NCI-H748 (cell line): ENCODE data around the gene TACR1.
"Not testable (repeated sequence)": the region's sequence is repeated elsewhere in the genome, so short reads cannot be mapped to it uniquely, and the experiment has no call there.

Experiments
- DNase-seq: peaks from one replicate; lab custom pipeline; 2025; ENCODE audit not compliant: unreplicated experiment; lab: John Stamatoyannopoulos, UW

Gene TACR1, protein sequence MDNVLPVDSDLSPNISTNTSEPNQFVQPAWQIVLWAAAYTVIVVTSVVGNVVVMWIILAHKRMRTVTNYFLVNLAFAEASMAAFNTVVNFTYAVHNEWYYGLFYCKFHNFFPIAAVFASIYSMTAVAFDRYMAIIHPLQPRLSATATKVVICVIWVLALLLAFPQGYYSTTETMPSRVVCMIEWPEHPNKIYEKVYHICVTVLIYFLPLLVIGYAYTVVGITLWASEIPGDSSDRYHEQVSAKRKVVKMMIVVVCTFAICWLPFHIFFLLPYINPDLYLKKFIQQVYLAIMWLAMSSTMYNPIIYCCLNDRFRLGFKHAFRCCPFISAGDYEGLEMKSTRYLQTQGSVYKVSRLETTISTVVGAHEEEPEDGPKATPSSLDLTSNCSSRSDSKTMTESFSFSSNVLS

DNA sequence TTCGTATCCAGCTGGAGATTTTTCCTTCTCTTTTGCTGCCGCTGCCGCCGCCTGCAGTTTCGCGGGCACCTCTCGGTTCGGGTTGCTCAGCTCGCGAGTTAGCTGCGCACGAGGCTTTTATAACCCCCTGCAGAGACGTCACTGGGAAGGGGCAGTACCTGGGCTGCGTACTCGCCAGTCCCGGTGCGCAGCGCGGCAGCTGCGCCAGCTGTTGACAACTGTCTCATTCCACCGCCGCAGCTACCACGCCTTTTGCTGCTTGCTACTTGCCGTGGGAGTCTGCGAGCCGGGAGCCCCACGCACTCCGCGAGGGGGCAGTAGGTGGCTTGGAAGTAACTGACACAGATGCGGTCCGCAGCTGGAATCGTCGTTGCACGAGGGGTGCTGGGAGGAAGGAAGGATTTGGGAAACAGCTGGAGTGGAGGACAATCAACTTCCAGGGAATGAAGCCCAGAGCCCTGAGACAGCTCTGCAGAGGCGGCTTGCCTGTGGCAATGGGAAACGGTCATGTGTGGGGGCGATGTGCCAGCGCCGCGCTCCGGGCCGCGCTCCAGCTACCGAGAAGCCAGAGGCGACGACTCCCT lies at the start of gene TACR1:
TACR1 (minus strand) TSS at position 93 of the 584 bp plus-strand sequence. CDS start 586 bp downstream, outside the sequence.
- DNase-seq: peak; percentile 68

DNA sequence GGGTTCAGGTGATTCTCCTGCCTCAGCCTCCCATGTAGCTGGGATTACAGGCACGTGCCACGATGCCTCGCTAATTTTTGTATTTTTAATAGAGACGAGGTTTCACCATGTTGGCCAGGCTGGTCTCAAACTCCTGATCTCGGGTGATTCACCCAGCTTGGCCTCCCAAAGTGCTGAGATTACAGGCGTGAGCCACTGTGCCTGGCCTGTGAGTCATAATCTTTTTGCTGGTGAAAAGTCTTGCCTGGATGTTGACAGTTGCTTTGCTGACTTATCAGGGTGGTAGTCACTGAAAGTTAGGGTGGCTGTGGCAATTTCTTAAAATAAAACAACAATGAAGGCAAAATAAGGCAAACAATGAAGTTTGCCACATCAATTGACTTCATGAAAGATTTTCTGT lies 49.3 kb upstream of the TACR1 start:
- not testable (repeated sequence) for DNase-seq

DNA sequence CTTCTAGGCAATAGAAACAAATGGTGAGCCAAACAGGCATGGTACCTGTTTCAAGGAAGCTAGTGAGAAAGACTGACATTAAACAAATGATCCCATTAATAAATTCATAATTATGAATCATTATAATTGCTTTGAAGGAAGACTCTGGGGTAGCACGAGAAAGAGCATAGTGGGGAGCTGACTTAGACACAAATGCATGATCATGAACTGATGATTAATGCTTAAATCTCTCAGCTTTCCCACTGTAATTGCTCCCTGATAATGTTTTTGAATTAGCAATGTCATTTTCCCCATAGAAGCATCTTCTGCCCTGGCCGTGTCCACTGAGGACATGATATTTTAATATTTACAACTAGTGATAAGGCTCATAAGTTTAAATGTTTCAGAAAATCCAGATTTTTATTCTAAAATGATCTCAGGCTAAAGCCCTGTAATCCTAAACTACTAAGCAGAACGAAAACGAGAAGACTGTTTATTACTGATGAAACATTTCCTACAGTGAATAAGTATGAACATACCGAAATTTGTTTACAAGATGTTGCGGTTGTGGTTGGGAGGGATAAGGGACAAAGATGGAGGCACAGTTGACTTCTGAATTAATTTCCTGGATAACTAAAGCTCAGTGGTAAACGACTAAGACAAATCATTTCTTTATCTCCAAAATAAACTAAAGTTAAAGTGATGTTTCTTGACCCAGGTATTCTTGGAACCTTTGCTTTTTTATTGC lies 47.3 kb upstream of the TACR1 start:
- no peak for DNase-seq

DNA sequence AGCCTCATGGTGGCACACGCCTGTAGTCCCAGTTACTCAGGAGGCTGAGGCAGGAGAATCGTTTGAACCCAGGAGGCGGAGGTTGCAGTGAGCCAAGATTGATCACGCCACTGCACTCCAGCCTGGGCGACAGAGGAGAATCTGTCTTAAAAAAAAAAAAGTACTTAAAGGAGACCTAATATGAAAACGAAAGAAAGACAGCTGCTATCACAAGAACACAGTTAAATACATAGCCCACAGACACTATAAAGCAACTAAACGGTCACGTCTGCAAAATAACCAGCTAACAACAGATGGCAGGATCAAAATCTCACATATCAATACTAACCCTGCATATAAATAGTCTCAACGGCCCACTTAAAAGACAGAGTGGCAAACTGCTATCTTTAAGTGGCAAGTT lies 43.9 kb upstream of the TACR1 start:
- no peak for DNase-seq

DNA sequence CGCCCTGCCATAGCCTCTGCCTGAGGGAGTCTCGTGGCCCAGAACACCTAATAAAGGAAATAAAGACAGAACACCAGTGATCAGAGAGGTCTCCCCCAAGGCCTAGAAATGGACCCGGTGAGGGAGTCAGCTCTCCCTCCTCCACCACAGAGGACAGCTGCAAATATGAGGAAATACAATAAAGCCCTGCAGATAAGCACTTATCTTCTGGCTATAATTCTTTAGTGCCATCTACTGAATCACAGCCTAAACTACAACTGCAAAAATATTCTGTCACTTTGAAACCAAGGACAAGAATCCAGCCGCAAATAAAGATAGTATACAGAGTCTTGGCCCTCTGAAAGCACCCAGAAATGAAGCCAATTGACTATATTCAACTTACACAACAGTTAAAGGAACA lies 42.4 kb upstream of the TACR1 start:
- peak; percentile 15 for DNase-seq

DNA sequence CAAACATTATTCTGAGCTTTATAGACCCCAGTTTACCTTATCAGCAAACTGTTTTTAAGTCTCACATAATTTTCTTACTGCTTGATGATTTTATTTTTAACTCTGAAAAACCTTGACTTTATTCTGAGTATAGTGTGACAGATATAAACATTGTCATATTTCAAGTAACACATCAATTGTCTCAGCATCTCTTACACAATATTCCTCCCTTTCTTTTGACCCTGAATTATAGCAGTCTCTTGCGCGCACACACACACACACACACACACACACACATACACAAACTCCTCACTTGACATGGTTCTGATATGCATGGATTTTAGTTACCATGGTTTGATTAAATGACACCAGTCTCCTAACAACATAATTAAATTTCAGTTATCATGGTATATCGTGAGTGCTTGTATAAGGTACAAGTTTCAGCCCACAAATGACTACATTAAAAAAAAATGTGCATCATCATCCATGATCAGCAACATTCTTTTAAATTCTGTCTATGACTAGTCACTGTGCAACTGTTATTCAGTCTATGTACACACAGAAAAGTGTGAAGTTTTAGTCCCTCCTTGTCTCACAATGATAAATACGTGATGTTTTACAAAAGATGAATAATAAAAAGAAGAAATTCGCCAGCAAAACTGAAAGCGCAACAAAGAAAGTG lies 39.5 kb upstream of the TACR1 start:
- DNase-seq: no peak

DNA sequence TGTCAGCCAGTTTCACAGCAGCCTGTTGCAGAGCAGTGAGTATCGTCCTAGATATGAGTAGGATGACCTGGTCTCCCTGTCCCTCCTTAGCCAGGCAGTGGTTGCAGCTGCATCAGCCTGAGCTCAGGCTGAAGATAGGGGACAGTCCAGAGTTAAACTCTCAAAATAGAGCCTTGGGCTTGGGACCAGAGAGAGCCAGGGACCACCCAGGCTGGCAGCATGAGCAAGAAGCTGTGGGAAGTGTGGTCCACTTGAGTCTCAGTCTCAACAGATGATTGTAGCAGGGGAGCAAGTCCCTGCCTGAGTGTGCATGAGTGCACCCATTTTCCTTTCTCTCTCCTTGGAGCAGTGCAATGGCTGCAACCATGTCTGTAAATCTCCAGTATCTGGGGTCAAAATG lies 38.0 kb upstream of the TACR1 start:
- DNase-seq: no peak

DNA sequence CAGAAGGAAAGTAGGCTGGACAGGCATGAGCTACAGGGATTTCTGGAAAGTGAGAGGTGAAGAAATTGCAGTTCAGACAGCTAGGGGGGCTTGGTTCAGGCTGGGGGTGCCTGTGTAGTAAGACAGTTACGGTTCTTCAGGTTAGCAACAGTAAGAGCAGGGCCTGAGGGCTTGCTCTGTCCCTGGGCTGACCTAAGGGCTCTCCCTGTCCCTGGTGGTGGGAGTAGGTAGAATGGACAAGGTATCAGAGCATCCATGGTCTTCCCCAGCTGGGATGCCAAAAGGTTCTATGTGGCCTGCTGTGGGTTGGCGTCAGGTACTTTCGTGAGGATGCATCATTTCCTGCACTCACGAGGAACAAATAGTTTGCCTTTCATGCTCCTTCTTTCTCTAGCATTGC lies 34.6 kb upstream of the TACR1 start:
- DNase-seq: no peak

DNA sequence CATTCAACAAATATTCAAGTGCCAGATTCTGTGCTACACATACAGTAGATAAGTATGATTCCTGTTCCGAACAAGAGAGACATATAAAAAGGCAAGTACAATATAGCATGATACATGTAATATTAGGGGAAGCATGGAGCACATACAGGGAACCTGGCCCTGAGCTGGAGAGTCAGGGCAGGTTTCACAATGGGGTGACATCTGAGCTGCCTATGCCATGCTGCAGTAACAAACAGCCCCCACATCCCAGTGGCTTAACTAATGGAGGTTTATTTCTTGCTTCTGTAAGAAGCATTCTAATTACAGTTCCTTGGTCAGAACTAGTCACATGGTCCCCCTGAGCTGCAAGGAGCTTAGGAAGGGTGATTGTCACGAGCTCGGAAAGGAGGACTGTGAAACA lies 27.3 kb upstream of the TACR1 start:
- no peak for DNase-seq

DNA sequence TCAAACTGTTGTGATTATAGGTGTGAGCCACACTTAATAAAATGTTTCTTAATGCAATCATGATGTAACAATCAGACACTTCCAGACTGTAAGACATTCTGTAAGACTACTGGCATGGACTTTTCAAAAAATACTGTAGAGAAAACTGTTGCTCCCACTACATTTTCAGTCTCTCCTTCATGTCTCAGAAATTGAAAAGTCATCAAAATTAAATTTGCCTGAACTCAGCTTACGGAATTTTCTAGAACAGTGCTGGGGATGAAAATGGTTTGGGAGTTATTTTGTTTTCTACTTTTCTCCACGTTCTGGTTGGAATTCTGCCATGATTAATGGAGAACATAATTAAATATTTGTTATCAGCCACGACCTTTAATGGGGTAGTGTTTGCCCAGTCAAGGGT lies 26.8 kb upstream of the TACR1 start:
- peak; percentile 3 for DNase-seq

DNA sequence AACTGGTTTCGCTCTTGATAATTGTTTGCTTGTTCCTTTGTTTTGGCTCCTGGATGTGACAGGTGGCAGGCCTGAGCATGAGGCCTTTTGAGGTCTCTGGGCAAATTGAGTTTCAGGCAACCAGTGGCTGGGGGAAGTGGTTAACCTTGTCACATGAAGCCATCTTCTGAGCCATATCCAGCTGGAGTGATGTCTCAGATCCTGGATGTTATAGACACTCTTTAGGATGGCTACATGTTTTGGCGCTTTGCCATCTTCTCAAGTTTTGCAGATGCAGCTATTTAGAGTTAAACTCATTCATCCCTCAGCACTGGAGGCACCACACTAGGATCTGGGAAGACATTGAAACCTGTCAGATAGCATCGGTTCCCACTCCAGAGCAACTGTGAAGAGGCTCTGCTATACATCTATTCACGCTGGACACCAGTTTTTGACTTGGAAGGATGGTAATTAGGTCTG lies 25.3 kb upstream of the TACR1 start:
- DNase-seq: no peak

DNA sequence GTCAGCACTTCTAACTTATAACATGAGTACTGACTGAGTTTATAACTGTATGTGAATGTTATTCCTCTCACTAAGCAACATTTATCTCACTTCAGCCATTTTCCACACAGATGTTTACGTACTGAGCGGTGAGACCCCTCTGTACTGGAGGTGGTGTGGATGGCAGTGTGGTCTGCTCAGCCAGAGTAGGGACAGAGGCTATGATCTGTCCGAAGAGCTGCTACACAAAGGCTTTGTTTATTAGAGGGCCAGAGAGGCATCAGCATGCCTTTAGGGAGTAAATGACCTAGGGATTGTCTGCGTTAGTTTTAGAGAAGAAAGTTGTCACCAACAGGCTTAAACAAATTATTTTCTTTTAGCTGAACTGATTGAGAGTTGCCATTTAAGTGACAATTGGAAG lies 23.2 kb upstream of the TACR1 start:
- DNase-seq: no peak

DNA sequence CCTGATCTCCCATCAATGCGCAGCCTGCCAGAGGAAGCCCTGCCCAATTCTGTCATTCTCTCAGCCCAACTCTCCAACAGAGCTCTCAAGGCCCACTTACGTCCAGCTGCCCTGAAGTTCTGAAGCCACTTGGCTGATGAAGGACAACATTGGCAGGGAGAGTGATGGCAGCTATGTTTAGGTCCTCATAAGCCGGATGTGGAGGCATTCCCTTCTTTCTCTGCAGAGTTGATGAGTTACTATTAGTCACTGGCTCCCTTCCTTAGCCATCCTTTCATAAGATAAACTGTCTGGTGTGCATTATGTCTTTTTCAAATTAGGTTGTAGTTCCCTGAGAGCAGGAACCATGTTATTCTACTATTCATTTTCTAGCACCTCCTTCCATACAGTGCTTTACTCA lies 22.5 kb upstream of the TACR1 start:
- no peak for DNase-seq

DNA sequence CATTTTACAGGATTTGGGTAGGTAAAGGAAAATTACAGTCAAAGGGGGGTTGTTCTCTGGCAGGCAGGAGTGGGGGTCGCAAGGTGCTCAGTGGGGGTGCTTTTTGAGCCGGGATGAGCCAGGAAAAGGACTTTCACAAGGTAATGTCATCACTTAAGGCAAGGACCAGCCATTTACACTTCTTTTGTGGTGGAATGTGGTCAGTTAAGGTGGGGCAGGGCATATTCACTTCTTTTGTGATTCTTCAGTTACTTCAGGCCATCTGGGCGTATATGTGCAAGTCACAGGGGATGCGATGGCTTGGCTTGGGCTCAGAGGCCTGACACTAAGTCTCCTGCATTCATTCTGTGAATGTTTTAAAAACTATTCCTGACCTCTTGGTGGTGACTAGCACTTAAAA lies 19.9 kb upstream of the TACR1 start:
- not testable (repeated sequence) for DNase-seq

DNA sequence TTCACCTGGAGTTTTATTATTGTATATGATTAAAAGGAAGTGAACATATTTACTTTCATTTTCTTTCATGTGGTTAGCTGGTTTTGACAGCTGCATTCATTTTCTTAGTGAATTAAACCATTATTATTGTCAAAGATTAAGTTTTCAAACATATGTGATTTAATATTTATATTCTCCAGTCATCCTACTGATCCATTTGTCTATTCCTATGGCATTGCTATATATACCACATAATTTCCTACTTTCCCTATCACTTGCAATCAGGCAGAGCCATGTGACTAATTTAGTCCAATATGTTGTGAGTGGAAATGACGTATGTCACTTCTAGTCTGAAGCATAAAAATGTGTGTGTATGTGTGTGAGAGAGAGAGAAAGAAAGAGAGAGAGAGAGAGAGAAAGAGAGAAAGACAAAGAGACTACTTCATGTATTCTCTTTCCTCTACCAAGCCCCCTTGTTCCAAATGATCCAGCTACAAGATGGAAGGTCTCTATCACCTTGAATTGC lies 12.0 kb upstream of the TACR1 start:
- no peak for DNase-seq

DNA sequence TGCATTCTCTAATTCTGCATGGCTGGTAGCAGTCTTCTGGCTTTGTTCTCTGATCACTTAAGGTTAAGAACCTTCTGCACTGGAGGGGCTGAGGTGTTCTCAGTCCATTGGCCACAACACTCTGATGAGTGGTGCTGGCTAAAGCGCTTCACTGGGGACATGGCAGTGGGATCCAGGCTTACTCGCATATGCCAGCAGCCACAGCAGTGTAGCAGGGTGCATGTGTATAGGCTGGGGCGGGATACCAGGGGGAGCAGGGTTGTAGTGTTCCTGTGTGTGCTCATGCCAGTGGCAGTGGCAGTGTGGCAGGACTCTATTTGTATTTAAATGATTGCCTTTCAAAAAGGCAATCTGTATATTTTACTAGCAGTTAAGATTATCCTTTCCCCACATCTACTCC lies 11.1 kb upstream of the TACR1 start:
- no peak for DNase-seq

DNA sequence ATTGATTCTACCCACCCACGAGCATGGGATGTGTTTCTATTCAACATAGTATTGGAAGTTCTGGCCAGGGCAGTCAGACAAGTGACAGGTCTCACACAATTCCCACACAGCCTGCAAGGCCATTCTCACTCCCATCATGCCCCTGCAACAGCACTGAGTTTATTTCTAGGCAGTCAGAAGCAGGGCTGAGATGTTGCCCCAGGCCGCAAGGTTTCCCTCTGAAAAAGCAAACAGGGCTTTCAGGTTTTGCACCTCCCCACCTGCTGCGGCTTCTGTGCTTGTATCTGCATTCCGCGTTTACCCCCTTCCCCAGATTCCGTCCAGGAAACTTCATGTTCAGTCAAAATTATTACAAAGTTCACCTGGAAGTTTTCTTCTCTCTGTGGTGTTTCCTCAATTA lies 9.4 kb upstream of the TACR1 start:
- no peak for DNase-seq

DNA sequence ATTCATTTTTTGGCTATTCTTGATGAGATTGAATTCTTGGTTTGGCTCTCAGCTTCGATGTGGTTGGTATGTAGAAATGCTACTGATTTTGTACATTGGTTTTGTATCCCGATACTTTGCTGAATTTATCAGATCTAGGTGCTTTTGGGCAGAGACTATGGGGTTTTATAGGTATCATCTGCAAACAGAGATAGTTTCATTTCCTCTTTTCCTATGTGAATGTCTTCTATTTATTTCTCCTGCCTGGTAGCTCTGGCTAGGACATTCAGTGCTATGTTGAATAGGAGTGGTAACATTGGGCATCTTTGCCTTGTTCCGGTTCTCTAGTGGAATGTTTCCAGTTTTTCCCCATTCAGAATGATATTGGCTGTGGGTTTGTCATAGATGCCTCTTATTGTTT lies 5.5 kb upstream of the TACR1 start:
- DNase-seq: no peak

DNA sequence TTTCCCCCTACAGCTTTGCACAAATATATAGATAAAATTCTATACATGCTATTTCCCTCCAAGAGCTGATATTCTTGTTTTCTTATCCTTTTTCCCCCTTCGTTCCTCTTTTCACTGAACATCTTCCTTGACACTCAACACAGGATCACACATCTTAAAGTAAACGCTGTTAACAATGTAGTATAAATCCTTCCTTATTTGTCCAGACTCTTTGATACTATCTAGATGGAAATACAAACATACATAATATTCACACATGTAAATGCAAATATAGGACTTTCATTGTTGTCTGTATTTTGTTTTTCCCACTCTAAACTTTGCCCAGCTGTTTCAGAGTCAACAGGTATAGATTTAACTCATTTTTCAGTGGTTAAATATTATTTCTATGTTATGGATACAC lies 3.0 kb upstream of the TACR1 start:
- DNase-seq: no peak

DNA sequence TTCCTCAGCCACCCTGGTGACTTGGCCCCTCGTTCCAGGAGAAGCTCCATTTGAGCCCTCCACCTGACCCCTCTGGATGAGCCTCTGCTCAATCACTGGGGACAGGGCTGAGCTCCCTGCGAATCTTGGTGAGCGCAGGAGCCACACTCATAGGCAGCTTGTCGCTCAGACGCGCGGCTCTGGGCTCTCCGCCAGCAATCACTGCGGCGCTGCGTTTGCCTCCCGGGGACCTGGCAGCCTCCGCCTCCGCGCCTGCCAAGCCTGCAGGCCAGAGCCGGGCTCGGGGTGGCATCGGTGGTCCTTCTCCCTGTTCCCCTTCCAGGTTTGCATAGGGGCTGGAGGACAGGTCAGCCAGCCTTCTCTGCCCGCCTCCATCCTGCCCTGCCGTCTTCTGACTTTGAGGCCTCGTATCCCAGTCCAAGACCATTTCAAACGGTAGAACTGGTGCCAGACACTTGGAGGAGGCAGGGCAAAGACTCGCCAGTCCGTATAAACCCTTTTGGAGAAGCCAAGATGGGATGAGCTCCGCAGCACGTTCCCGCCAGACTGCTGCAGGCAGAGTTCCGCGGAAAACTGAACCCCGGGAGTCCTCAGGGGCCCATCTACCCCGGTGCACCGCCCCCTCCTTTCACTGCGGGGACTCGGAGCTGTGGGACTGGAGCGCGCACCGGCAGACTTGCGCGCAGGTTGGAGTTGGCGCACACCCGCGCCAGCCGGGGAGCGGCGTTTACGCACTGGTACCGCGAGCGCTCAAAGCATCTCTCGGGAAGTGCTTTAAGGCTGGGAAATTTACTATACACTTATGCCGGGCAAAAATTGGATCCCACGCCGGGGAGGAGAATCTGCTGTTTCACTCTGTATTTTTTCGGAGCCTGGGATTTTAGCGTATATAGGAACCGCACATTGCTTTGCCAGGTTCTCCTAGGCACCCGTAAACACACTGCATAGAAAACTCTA lies 1.1 kb upstream of the TACR1 start:
- DNase-seq: peak; percentile 77
